ENCODE results near the gene MED28.

DNA sequence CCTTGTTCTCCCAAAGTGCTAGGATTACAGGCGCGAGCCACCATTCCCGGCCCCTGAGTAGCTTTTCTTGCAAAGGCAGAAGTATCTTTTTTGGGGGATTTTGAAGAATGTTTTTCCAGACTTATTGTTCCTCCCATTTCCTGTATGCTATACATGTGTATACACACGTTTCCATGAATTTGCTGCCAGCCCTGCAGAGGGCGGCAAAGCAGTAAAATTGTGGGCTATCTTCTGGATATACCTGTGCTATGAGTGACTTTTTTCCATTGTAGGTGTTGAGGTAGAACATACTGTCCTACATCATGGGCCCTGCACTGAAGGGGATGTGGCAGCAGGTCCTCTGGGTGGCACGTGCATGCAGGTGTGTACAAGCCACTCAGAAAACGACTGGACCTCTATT is 16.9 kb upstream of the MED28 start:
- TF ChIP-seq, protein P1, sequence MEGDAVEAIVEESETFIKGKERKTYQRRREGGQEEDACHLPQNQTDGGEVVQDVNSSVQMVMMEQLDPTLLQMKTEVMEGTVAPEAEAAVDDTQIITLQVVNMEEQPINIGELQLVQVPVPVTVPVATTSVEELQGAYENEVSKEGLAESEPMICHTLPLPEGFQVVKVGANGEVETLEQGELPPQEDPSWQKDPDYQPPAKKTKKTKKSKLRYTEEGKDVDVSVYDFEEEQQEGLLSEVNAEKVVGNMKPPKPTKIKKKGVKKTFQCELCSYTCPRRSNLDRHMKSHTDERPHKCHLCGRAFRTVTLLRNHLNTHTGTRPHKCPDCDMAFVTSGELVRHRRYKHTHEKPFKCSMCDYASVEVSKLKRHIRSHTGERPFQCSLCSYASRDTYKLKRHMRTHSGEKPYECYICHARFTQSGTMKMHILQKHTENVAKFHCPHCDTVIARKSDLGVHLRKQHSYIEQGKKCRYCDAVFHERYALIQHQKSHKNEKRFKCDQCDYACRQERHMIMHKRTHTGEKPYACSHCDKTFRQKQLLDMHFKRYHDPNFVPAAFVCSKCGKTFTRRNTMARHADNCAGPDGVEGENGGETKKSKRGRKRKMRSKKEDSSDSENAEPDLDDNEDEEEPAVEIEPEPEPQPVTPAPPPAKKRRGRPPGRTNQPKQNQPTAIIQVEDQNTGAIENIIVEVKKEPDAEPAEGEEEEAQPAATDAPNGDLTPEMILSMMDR (conservative IDR thresholded peaks at IDR 0.05; ENCODE audit: low read depth, low read length): peak; percentile 23; the same call in 1 of the 2 replicates
- TF ChIP-seq POLR2A (IDR thresholded peaks at IDR 0.05; ENCODE audit: low read depth, low read length): no peak
- no peak for TF ChIP-seq CHD1 (IDR thresholded peaks at IDR 0.05; ENCODE audit: low read depth, low read length)
- TF ChIP-seq CEBPB (IDR thresholded peaks at IDR 0.05; ENCODE audit: low read depth, low read length): no peak
- TF ChIP-seq RFX5 (IDR thresholded peaks at IDR 0.05; ENCODE audit: low read depth, low read length): no peak
- TF ChIP-seq RAD21 (IDR thresholded peaks at IDR 0.05; ENCODE audit: low read length): peak; percentile 33
- TF ChIP-seq MAZ (IDR thresholded peaks at IDR 0.05; ENCODE audit: borderline replicate concordance, low read depth, low read length): no peak
- no peak for TF ChIP-seq BHLHE40 (IDR thresholded peaks at IDR 0.05; ENCODE audit: low read depth, low read length)
- no peak for TF ChIP-seq MXI1 (IDR thresholded peaks at IDR 0.05; ENCODE audit: borderline replicate concordance, low read depth, low read length)
